GM12864 (cell line): ENCODE measurements around the gene MED27.

Experiments used
- DNase-seq: peaks from one replicate; pipeline ENCODE4 v3.0.0-alpha.2; 2011; ENCODE audit warnings: low read depth
- H3K4me3 ChIP-seq: 2 replicates; pipeline ENCODE4 v1.5.1; 2011; ENCODE audit warnings: mild to moderate bottlenecking, low read depth, low read length, control low read depth
- CTCF ChIP-seq: IDR thresholded peaks from 2 replicates; pipeline ENCODE4 v1.5.1; 2011; ENCODE audit warnings: low read depth, mild to moderate bottlenecking, moderate library complexity, low read length, control low read depth, inconsistent platforms; ENCODE audit errors: missing control alignments

The MED27 gene

GRCh38 chr9:132027752-132028663 is 51.7 kb downstream of the MED27 start:
- no peak for TF ChIP-seq CTCF
- DNase-seq, result no peak
- H3K4me3 ChIP-seq, result no peak overlapping the region

DNA sequence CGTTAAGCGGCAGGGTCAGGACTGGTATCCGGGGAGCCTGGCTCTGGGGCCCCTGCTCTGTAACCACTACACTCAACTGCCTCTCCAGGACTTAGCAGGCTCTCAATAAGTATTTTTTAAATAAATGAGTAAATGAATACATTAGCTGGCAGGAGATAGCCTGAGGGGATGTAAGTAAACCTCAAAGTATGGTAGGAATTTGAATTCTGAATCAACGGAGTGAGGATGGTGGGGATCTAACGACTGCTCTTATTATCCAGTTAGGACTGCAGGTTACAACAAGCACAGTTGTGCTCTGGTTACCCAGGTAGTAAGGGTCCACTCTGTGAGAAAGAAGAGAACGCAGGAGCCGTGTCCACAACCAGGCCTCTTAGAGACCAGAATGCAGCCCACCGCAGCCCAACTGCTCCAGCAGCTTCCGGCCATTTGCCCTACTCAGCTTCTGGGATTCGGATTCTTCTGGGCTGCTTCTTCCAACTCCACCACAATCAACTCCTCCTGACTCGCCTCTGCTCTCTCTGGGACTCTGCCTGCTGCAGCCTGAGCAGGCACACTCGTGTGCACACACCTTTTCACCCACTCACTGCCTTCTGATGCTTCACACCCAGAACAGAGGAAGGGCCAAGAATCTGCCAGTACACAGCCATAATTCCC is 52.6 kb downstream of the MED27 start:
- H3K4me3 ChIP-seq, result no peak overlapping the region
- DNase-seq, result no peak
- TF ChIP-seq CTCF, result no peak

DNA sequence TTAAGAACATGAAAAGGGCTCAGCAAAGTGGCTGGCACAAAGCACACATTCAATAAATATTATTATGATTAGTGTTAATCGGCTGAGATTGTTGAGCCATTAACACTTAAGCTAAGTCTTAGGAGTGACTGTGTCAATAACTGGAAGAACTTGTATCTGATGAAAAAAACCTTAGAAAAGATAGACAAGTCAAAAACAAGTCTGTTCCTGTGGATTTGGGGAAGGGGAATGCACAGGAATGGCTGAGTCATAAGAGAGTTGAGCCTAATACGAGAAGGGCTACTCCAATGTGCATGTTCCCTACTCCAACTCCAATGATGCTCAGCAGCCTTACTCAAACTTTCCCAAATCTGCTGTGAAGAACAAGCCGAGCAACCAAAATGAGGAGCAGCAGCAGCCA is 53.9 kb downstream of the MED27 start:
- no peak for TF ChIP-seq CTCF

GRCh38 chr9:132024589-132024988 is 55.1 kb downstream of the MED27 start:
- no peak for DNase-seq
- TF ChIP-seq CTCF, result no peak
- H3K4me3 ChIP-seq, result no peak overlapping the region

More for the DNA sequence above, 53.9 kb downstream of the MED27 start:
- DNase-seq, result no peak
- no peak overlapping the region for H3K4me3 ChIP-seq

GRCh38 chr9:132023419-132024180 is 56.1 kb downstream of the MED27 start:
- DNase-seq, result no peak

More at GRCh38 chr9:132023419-132024180, 56.1 kb downstream of the MED27 start:
- H3K4me3 ChIP-seq, result no peak overlapping the region
- no peak for TF ChIP-seq CTCF
